ENCODE data around the gene SOHLH1.
A peak's percentile ranks its signal among the peaks of the same experiment; 100 is the strongest.

Gene SOHLH1, protein sequence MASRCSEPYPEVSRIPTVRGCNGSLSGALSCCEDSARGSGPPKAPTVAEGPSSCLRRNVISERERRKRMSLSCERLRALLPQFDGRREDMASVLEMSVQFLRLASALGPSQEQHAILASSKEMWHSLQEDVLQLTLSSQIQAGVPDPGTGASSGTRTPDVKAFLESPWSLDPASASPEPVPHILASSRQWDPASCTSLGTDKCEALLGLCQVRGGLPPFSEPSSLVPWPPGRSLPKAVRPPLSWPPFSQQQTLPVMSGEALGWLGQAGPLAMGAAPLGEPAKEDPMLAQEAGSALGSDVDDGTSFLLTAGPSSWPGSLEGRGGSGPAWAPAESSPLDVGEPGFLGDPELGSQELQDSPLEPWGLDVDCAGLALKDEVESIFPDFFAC

DNA sequence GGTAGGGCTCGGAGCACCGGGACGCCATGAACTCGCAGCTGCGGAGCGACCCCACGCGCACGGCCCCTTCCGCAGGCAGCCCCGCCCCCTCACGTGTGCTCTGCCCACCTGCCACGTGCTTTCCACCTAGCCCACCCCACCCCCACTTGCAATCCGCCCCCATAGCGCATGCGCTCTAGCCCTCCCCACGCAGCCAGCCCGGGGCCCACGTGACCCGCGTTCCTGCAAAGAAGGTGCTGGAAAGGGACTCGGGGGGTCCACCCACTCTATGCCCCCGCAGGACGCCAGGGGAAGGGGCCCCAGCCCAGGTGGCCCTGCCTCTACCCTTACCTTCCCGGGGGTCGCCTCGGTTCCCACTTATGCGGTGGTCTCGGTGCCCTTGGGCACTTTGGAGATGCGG is at the start of gene SOHLH1:
TSS of gene SOHLH1 (minus strand) at position 42 of the 400 bp plus-strand sequence. CDS start at position 28, 14 bp downstream.
- no peak for DNase-seq

DNA sequence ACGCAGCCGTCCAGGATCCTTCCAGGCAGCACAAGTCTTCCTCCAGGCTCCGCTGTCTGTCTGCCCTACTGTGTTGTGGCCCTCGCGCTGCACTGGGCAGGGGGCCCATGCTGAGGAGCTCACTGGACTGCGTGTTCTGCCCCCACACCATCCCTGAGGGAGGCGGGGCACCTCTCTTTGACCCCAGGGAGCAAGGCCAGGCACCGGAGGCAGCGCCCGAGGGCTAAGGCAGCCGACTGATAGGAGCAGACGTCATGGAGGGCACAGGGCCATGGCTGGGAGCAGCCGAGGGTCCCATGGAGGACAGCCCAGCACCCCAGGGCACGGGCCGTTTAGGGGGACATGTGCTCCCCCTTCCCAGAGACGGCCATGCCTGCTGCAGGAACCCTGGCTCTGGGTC is 49.4 kb upstream of the SOHLH1 start:
- DNase-seq = no peak

DNA sequence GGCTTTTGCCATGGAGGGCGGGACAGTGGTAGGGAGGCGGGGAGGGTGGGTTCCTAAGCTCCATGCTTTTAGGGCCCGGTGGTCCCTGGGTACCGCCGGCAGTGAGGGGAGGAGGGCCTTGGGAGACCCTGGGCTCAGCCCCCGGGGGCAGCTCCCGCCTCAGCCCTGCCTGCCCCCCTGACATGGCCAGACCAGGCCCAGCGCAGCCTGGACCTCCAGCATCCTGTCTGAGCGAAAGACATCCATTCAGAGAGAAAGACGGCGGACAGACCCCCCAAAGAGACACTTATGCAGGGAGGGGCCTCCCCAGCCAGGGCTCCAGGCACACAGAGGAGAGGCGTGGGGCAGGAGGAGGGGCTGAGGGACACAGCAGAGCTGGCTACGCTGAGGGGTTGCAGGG is 48.0 kb upstream of the SOHLH1 start:
- DNase-seq = no peak

DNA sequence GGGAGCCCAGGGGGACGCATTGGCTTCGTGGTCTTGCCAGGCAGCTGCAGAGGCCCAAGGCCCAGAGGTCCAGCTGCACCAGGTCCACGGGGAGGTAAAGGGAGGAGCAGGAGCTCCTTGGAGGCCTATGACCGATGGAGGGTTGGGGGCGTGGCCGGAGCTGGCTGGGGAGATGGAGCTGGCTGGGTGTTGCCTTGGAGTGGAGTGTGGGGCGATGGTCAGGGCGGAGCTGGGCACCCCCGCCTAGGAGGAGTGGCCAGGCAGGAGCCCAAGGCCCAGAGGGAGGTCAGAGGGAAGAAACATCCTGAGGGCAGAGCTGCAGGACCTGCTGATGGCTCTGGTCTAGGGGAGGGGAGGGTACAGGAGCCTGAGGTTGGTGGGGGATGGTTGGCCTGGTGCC is 47.3 kb upstream of the SOHLH1 start:
- no peak for DNase-seq

DNA sequence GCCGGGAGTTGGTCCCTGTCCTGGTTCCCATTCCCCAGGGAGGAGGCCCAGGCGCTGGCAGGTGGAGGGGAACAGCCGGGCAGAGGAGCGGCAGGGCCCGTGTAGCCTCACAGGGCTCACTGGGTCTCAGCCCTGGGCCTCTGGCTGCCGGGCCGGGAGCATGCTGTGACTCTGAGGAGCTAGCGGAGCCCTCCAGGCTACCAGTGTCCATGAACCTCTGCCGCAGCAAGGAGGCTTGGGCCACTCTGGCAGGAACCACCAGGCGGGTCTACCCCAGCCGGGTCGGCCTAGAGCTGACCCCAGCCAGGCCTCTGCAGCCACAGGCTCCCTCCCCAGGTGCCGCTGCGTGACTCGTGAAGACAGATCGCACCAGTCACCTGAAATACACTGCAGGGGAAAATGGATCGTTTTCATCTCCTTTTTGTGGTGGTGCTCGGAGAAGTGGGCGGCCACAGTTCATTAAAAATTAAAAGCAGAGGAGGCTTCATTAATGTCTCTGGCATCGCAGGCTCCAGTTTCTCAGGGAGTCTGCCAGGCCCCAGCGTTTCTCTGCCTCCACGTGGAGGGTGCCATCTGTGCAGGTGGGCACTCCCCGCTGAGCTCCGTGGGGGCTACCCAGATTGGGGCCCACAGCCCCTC is 46.5 kb upstream of the SOHLH1 start:
- no peak for DNase-seq

DNA sequence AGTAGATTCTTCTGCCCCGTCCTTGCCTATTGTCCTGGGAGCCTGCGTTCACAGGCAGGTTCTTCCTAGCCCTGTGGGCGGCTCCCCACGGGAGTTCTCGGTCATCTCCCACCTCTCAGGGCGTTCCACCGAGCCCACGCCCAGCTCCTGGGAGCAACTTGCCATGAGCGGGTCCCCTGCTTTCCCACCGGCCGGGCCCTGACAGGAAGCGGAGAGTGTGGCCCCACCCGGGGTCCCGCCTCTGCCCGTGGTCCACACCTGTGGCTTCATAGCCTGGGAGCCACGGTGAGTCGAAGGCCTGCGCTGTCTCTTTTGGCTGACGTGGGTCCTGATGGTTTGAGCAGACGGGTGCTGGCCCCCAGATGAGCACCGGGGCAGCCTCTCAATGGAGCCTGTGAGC is 45.9 kb upstream of the SOHLH1 start:
- DNase-seq = no peak

DNA sequence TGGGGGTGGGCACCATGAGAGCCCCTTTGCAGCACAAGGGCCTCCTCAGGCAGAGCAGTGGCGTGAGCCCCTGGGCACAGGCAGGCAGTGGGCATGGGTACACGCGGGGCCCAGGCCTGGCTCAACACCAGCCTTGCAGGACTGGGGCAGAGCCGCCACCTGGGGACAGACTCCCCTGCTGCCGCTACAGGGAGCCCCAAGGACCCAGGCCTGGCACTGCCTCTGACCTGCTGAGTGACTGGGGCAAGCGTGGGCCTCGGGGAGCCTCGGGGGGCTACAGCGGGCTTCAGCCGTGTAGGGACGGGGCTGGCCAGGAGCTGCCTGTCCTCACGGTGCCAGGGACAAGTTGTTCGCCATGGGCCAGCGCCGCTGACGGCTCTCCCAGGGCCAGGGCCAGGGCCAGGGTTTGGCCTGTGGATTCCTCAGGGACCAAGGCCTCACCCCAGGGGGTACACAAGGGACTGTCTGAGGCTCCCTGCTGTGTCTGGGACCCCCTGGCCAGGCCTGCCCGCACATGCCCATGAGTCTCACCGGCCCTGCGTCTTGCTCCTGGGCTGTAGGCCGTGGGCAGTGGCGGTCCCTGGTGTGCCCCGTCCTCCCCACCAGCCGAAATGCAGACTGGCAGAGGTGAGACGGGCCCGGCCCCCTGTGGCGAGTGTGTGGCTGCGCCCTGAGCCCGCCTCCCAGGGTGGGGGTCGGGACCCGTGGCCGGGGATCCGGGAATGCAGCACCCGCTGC is 45.2 kb upstream of the SOHLH1 start:
- DNase-seq = no peak

DNA sequence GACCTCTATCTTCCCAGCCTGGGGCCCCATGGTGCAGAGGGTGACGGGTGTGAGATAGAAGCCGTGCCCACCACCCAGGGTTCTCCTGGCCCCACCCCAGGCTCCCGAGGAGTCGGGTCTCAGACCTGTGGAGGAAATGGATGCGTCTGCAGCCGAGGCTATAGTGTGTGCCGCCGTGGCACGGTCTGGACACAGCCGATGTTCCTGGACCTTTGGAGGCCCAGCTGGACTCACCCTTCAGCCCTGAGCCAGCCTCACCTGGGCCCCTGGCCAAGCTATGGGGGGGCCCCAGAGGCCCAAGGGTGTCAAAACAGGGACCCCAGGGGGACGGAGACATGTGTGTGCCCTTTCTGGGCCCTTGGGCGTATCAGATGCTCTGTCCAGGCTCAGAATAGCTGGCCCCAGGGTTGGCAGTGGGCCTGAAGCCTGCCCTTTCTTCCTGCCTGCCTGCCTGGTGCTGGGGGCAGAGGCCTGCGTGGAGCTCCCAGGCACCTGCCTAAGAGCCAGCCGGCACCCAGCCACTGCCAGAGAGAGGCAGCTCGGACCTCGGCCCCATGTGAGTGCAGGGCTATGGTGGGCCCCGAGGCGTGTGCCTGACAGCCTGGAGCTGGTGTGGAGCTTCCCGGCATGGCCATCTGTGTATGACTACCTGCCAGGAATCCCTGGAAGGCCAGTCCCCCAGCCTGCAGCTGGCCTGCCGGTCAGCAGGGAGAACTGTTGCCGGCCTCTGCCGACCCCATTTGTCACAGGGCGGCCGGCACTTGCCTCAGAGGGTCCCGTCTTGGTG is 44.5 kb upstream of the SOHLH1 start:
- no peak for DNase-seq

DNA sequence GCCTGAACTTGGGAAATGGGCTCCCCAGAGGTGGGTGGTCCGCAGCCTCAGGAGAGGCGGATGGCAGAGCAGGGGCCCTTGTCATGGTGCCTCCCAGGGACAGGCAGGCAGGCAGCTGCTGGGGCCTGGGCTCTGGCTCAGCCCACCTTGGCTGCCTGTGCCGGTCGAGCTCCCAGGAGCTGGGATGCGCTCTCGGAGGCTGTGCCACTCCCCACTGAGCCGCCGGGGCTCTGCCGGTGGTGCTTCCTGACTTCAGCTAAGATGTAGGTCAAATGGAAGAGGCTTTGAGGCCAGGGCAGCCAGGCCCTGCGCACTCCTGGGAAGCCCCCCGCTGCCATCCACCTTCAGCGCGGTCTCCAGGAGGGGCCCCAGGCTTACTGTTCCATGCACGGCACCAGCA is 43.7 kb upstream of the SOHLH1 start:
- no peak for DNase-seq

DNA sequence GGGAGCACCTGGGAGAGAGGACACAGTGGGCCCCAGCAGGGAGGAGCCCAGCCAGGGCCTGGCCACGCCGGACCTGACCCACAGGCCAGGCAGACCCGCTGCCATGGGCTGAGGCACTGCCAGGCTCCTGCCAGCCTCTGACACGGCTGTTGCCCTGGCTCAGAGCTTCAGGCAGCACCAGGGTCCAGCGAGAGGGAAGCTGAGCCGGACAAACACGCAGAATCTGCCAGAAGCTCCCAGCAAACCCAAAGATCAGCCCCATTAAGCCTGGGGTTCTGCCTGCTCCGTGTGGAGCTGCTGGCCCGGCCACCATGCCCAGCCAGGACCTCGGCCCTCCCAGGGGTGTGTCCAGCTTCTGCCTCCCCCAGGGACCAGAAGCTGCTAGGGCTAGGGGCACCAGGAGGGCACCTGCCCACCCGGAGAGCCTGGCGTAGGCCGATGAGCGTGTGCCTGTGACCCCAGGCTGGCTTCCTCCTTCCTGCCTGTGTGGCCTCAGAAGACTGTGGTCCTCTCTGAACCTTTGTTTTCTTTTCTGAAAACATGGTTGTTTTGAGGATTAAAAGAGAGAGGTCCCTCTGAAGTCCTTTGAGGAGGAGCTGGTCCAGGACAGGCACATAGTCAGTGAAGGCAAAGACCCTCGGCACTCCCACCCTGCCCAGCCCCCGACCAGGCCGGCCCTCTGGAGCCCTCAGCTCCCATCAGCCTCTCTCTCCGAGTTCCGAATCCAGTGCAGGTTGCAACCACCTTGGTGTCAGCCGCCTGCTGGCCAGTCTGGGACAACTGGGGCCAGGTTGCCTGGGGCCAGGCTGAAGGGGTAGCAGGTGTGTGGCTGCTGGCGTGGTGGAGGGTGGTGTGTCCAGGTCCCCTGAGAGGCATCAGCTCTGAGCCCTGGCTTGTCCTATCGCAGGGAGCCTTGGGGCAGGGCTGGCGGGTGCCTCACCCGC is 42.3 kb upstream of the SOHLH1 start:
- no peak for DNase-seq

DNA sequence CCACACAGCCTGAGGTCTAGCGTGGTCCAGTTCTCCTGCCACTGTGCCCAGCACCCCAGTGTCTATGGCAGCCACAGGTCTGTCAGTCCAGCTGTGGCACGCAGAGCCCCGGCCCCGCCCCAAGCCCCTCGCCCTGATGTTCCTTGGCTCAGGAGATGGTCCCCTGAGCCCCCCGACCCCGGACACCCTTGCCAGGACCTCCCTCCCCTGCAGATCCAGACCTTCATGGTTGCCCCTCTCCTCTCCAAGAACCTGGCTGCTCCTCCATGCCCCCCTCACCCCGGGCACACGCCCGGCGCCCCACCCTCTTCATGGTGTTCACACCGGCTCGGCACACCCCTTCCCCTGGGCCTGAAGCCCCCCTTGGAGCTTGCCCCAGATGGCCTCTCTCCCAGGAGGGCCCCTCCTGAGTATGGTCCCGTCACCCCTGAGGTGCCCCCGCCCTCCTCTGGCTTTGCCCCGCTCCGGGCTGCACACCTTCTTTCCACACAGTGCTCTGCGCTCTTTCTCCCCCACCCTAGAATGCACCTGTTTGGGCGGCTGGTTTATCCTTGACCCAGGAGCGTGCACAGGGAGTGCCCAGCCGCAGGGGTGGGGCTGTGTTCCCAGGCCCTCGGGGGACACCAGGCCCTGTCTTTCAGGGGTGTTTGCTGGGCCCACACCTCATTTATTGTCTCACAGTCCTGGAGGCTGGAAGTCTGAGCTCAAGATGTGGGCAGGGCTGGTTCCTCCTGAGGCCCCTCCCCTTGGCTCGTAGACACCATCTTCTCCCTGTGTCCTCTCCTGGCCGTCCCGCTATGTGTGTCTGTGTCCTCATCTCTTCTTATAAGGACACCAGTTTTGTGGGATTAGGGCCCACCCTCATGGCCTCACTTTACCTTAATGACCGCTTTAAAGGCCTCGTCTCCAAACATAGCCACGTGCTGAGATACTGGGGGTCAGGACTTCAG is 40.3 kb upstream of the SOHLH1 start:
- no peak for DNase-seq

DNA sequence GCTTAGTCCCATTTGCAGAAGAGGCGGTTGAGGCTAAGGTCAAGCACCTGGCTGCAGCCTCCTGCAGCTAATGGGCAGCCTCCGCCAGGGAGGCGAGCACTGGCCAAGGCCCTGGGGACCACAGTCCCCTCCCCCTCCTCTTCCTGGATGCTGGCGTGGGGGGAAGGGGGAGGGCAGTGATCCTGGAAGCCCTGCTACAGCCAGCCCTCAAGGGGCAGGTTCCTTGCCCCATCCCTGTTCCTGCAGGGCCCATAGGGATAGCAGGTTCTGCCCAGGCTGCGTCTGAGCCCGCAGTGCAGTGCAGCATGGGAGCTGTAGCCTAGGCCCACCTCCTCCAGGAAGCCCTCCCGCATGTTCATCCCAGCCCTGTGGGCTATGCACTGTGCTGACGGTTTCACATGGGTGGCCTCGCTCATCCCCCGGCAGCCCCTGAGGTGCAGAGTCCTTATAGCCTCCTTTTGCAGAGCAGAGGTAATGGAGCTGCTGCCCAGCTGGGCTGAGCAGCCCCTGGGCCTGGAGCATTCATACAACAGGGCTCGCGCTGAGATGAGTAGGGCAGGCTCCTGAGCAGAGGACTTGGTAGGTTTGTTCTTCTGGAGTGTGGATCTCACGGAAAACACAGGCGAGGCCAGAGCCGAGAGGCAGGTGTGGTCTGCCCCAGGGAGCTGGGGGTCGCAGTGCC is 38.7 kb upstream of the SOHLH1 start:
- DNase-seq = no peak

DNA sequence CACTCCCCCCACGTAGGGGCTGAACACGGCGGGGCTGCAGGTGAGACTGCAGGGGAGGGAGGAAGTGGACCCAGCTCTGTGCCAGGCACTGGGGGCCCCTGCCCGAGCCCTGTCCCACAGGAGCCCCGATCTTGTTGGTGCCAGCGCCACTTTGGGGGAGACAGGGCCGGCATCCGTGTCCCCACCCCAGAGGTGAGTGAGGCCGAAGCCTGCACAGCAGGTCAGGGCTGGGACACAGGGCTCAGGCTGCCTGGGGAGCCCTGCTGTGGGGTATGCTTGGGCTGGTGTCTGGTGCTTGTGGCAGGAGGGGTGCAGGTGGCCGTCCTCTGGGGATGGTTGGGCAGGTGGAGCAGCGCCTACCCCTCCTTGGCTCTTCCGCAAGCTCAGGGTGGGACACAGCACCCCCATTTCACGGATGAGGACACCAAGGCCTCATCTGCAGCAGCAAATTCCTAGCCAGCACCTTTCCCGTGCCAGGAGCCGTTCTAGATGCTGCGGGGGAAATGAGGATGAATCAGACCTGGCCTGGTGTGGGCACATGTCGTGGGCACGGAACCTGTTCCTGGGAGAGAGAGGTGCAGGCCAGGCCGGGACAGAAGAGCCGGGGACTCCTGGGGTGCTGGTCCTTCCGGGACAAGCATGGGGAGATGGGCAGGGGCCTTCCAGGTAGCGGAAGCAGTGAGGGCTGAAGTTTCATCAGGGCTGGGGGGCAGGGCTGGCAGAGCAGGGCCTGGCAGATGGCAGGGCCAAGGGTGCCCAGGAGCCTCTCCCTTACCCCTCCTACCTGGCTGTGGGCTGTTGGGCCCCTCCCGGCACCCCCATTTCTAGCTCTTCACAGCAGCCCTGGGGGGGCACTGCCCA is 37.9 kb upstream of the SOHLH1 start:
- DNase-seq = no peak

DNA sequence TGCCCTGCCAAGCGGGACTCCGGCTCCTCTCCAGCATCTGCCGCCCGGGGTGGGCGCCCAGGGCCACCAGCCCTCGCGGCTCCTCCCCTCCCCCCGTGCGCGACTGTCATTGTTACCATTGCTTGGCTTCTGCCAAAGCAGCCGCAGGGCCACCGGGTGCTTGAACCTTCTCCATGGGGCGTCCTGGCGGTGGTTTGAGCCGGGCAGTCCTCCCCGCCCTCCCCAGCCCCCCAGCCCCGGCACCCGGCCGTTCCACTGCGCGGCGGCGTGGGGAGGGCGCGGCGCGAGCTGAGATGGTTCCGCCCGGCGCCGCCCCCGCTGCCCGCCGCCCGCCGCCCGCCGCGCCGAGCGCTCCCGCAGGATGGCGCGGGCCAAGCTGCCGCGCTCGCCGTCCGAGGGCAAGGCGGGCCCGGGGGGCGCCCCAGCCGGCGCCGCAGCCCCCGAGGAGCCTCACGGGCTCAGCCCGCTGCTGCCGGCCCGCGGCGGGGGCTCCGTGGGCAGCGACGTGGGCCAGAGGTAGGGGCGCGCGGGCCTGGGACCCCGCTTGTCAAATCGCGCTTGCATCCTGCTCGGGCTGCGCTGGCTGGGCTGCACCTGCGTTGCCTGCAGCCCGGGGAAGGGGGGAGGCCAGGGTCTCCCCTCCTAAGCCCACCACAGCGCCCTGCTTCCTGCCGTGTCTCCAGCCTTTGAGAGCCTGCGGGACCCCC is 37.1 kb upstream of the SOHLH1 start:
- DNase-seq = peak; percentile 30

DNA sequence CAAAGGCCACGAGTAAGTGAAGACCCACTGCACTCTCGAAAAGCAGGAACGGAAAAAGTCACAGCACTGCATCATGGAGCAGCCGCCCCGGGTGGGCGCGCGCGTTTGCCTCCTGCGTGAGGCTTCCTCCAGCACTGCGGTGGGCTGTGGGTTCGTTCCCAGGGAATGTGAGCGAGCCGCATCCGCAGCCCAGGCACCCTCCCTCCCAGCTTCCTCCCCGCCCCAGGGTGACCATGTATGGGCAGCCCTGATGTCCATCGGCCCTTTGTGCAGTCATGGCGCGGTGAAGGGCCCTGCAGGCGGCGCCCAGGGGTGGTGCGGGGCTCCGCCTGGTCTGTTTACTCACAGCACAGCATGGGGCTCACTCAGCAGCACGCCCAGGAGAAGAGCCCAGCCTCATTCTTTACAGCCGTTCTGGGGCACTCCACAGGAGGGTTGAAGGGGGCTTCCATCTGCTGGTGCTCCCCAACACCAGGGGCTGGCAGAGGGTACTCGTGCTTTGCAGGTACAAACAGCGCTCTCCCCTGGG is 35.4 kb upstream of the SOHLH1 start:
- no peak for DNase-seq

DNA sequence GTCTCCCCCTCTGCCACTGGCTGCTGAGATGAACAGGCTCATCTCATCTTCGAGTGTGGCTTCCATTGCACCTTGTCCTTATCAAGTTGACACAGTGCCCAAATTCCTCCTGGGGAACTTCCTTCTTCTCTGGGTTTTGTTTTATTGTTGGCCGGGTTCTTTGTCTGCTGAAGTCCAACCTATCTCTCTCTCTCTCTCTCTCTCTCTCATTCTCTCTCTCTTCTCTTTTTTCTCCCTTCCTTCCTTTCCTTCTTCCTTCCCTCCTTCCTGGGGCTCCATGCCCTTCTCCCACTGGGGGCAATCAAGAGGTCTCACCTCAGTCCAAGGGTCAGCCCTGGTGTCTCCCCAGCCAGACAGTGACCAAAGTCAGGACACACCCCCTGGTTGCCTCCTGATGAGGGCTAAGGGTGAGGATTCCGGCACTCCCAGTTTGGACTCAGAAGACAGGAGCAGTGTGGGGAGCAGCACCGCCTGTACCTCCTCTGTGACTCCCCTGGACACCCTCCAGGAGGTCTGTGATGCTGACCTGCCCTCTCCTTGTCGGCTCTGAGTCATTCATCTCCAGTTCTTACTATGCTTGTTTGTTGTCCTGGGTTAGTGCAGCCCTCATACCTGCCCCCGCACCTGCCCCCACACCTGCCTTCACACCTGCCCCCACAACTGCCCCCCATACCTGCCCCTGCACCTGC is 33.4 kb upstream of the SOHLH1 start:
- DNase-seq = no peak

DNA sequence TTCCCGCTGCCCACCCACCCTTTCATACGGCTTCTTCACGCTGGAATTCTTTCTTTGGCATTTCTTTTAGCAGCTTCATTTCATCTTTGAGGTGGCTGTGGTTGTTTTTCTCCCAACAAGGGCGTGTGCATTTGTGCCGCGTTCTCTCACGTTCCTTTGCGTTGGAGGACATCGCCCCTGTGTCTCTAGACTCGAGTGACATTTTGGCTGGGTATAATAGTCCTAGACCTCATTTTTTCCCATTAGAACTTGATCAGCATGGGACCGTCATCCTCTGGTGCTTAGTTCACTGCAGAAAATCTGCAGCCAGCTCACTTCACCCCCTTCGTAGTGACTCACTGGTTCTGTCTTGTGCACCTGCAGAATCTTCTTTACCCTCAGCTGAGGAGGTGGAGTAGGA is 32.2 kb upstream of the SOHLH1 start:
- DNase-seq = no peak

DNA sequence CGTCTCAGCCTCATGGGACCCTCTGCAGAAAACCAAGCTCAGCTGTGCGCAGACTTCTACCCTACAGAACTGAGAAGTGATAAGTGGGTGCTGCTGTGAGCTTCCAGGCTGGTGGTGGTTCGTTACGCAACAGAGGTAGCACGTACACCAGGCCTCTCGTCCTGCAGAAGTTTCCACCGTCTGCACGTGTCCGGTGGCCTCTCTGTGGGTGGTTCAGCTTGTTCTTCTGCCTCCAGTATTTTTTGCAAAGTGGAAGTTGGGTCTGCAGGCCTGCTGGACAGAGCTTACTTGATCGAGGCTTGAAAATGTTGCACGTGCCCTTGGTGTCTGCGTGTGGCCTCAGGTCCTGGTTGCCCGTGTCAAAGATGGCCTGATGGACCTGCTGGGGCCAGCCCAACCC is 30.2 kb upstream of the SOHLH1 start:
- DNase-seq = no peak

Data from eye (tissue), 1 donor.